Esophagus squamous epithelium (tissue), 4 donors: Measurements from ENCODE around the gene PRKCD.

Source experiments
- CTCF ChIP-seq, 6 experiments: fragments of 450-650 bp in 4 of 6; fragments of 200-600 bp in 2 of 6; sonication (generic) in 2 of 6; IDR thresholded peaks; one replicate each; pipeline ENCODE4 v1.5.1; 2016 to 2019; ENCODE audit warnings: antibody characterized with exemption in 6 of 6, mild to moderate bottlenecking in 4 of 6, moderate library complexity in 4 of 6
- POLR2A ChIP-seq, 4 donors: fragments of 450-650 bp; IDR thresholded peaks; one replicate each; pipeline ENCODE4 v1.6.1; 2017; ENCODE audit warnings: antibody characterized with exemption in 4 of 4, mild to moderate bottlenecking in 4 of 4, moderate library complexity in 3 of 4

GRCh38 chr3:53215816-53216215 is 54.8 kb downstream of the PRKCD start:
- TF ChIP-seq CTCF (IDR thresholded peaks at IDR 0.05) (no peak), POLR2A (IDR thresholded peaks at IDR 0.05) (no peak)
